ENCODE measurements around the gene IQCH. TPM values are rescaled to one million over a fixed set of nuclear protein-coding genes. Genes with fewer than 3 reads are reported as not detected.

Gene IQCH
- total and polyA plus RNA-seq, 2 experiments from 2014 or later: 1.7 to 4.6 TPM

- no peaks in the 10 kb centered on the region for H3F3A ChIP-seq (replicated peaks; ENCODE audit: low read depth)
- no peaks in the 10 kb centered on the region for H3K4me1 ChIP-seq (ENCODE audit: insufficient read depth)
- Mint-ChIP-seq H3K9me3 (no peaks in the 10 kb centered on the region), H3K27ac (no peak overlapping the region), H3K27me3 (ENCODE audit: insufficient read depth, low read depth, poor library complexity) (peaks cover 3% of the 10 kb centered on the region), H3K4me1 (0 out of 3 replicates have a peak, but pooled peaks cover 2% of the 10 kb centered on the region), H3K36me3 (ENCODE audit: low read depth) (no peaks in the 10 kb centered on the region), H3K4me3 (no peak overlapping the region)
- H2AFZ ChIP-seq: no peak overlapping the region
- no peaks in the 10 kb centered on the region for H3K27me3 ChIP-seq (ENCODE audit: insufficient read depth)
- H4K20me1 ChIP-seq (replicated peaks; ENCODE audit: insufficient read depth): no peaks in the 10 kb centered on the region
- no peak overlapping the region for H3K4me3 ChIP-seq
- H3K79me2 ChIP-seq (replicated peaks; ENCODE audit: insufficient read depth): no peaks in the 10 kb centered on the region
- TF ChIP-seq ZNF331 (CRISPR knock-in tag; IDR thresholded peaks at IDR 0.05; ENCODE audit: low read depth) (no peak), EZH2phosphoT487 (IDR thresholded peaks at IDR 0.05; ENCODE audit: unreplicated experiment) (no peak), ZNF114 (CRISPR knock-in tag; IDR thresholded peaks at IDR 0.05) (no peak), POLR2AphosphoS5 (IDR thresholded peaks at IDR 0.05; ENCODE audit: low read depth) (no peak), JUNB (IDR thresholded peaks at IDR 0.05; ENCODE audit: unreplicated experiment) (no peak), STAT1 (IDR thresholded peaks at IDR 0.05; ENCODE audit: unreplicated experiment) (no peak), ETS1 (IDR thresholded peaks at IDR 0.05) (no peak), EZH2 (IDR thresholded peaks at IDR 0.05; ENCODE audit: low read depth, unreplicated experiment) (no peak), ZNF462 (CRISPR knock-in tag; IDR thresholded peaks at IDR 0.05) (no peak), CREB1 (CRISPR knock-in tag; IDR thresholded peaks at IDR 0.05; ENCODE audit: low read depth) (no peak), REST (IDR thresholded peaks at IDR 0.05; ENCODE audit: unreplicated experiment) (no peak), CTCF (conservative IDR thresholded peaks at IDR 0.05; ENCODE audit: low read depth in 2 of 2) (no peak), NANOG (IDR thresholded peaks at IDR 0.05; ENCODE audit: borderline replicate concordance) (no peak)
- no peak overlapping the region for H3K27ac ChIP-seq (ENCODE audit: low read depth)
- H3K36me3 ChIP-seq (ENCODE audit: insufficient read depth): no peaks in the 10 kb centered on the region; the same call in none of the 2 replicates
- ATAC-seq: no peak
- H3K9me2 ChIP-seq (ENCODE audit: insufficient read depth): no peaks in the 10 kb centered on the region
- DNase-seq (ENCODE audit: low spot score): no peak
- H3K4me2 ChIP-seq: no peak overlapping the region
These were observed 258.5 kb downstream of the IQCH start for GRCh38 chr15:67512933-67513714.
